Stimulated activated CD4-positive, alpha-beta T cell treated with anti-CD3 and anti-CD28 coated beads, TNF-alpha, amount 100 ng/mL, for 48 hours (primary cell): ENCODE results near the gene BARX1.
"Not testable (repeated sequence)": the region's sequence is repeated elsewhere in the genome, so short reads cannot be mapped to it uniquely, and the experiment has no call there.

ENCODE experiments used
- DNase-seq, 3 donors: peaks; one replicate each; pipeline ENCODE4 v3.0.0-alpha.2; 2020; ENCODE audit warnings: low read depth in 3 of 3

The BARX1 gene

DNA sequence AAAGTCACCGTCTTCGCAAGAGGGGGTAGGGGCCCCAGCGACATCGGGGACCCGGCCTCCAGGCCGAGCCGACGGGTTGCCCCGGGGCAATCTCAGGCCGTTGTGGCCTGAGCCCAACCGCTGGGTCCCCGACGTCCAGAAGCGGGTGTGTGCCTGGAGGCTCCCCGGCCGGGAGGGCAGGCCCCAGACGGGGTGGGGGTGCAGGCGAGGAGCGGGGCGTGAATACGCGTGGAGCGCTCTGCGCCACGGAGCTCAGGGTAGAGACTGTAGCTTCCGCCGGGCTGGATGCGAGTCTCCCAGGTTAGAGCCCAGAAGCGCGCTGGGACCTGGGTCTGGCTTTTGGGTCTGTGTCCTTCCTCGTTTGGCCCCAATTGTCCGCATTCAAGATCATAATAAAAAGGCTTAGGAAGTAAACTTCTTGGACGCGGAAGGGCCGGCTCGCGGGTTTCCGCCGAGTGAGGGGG lies 3.5 kb downstream of the BARX1 start:
- no peak for DNase-seq

DNA sequence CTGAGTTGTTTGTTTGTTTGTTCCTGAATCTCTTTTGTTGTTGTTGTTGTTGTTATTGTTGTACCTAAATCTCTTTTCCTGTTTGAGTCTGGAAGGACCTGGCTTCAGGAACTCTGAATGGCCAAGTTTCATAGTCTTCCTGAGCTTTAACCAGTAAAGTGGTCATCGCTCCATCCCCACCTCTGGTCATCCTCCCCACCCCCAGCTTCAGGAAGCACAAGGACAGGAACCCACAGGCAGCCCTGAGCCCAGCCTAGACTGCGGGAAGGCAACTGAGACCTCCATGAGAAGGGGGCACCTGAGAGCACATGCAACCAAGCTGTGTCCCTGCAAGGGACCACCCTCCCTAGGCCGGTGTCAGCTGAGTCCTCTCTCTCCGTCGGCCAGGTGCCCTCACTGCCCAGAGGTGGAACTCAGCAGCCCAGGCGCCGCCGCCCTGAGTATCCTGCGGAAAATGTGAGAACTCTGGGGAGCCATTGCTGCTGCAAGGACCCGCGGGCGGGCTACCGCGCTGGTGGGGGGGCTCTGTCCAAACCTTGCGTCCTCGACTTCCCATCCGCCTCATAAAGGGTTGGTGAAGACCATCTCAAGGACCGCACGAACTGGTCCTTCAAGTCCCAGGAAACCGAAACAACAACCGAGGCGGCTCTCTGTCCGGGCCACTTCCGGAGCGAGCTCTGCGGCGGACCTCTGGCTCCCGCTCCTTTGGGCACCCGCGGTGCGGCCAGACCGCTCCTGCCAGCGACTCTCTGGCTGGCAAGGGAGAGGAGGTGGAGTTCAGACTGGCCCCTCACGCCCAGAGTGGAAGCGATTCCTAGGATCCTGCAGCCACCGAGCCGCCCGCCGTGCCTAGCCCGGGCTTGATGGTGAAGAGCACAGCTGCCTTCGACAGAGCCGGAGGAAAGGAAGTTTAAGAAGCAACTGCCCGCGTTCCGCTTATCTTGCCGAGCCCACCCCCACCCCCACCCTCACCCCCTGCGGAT lies 4.2 kb downstream of the BARX1 start:
- DNase-seq = no peak

DNA sequence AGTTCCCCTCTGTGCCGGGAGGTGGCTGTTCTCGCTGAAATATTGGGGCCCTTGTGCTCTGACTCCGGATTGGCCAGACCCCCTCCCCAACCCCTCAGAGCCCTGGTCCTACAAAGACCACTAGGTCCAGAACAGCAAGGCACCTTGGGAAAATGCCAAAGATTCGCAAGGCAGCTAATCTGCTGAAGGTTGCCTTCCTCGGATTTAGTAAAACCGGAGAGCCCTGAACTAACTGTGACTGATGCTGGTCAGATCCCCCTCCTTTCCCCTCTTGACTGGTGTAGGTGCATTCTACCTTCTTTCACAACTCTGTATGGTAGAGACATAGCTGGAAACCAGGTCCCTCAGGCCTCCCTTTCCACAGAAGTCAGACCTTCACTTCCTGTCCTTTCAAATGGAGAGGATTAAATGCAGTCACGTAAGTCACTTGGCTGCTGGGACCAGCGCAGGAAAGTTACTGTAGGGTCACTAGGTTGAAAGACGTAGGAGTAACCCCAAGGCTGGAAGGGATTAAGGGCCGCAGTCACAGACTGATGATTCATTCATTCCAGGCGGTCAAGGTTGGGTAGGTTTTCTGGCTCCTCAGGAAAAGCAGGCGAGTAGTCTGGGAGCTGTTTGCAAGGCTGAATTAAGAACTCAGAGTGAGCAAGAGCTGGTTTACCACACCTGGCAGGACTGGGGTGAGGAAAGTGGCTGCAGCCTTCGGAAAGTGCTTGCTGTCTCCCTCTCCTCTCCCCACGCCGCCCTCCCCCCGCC lies 5.3 kb downstream of the BARX1 start:
- no peak for DNase-seq

DNA sequence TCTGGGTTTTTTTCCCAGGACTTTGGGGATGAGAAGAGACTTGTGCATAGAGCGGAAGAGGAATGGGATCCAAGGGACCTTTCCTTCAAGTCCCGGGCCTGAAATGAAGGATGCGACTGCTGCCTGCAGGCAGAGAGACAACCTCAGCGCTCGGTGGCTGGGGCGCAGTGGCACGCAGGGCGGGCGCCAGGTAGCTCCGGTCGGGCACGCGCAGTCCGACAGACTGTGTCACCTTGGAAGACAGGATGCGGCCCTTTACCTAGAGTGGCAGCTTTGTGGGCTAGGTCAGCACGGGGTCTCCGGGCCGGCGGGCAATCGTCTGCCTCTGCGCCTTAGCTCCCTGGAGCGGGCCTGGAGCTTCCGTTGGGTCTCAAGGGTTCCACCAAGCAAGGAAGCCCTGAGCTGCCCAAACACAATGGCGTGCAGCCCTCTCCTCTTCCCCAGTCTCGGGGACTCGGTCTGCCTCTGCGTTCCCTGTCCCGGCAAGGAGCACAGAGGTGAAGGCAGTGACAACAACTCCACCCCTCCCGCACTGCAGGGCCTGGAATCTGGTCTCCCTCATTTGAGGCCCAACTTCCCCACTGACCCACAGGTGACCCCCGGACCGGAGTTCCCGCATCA lies 6.0 kb downstream of the BARX1 start:
- no peak for DNase-seq

DNA sequence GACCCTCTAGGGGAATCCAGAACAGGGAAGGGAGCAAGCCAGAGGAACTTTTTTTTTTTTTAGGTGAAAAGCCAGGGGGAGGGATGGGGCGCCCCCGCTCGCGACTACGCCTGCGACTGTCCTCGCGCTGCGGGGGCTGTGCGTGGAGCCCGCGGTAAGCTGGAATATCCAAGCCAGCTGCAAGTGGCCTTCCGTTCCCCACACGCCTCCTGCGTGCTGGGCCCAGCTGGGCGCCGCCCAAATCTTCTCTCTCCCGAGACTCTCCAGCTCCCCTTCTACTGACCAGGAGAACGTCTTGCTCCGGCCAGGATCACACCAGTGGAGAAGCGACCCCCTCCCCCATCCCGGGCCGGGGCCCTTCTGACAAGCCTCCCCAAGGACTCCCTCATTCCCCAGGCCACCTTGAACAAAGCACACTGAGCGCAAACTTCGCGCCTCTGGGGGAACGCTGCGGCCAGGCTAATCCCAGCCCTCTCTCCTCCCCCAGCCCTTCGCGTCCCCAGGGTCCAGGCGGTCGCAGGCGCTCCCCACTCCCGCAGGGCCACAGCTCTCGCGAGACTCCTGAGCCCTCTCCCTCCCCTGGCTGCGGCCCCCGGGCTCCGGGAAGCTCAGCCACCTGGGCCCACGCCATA lies 6.6 kb downstream of the BARX1 start:
- no peak for DNase-seq

DNA sequence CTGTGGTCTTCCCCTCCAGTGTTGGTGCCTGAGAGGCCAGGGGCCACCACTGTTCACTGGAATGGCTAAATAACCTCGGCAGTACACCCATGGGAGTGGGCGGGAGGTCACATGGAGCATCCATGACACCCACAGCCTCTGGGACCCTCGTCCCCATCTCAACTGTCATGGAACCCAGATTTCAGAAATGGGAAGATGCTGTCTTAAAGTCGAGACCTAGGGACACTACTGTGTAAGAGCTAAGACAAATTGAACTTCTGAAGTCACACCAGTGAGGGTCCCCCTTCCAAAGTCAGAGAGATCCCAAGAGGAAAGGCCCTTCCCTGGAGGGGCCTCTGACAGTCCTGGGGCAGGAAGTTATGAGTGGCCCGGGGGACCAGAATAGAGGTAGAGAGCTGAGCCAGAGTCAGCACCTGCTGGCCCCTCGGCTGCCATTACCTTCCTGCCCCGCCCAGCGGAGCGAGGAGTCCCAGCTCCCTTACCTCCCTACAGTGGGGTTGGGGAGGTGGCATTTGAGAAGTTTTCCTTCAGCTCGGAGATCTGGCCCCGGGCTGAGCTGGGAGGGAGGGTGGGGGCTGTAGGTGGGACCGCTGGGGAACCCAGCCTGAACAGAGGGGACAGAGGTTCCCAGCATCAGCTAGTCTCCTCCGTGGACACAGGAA lies 7.6 kb downstream of the BARX1 start:
- no peak for DNase-seq

DNA sequence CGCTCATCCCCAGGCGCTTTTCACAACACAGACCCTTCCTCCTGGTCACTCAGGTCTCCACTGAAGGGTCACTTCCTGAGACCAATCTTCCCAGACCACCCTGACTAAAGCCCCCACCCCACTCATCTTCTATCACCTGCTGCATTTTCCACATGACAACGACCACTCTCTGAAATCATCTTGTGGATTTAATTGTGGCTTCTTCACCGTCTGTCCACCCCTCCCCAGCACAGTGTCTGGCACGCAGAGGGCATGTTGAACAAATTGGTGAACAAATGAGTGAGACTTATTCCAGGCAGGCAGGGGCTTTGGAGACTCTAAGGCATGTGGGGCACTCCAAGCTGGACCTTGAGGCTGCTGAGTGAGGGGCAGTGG lies 8.8 kb downstream of the BARX1 start:
- DNase-seq = no peak

DNA sequence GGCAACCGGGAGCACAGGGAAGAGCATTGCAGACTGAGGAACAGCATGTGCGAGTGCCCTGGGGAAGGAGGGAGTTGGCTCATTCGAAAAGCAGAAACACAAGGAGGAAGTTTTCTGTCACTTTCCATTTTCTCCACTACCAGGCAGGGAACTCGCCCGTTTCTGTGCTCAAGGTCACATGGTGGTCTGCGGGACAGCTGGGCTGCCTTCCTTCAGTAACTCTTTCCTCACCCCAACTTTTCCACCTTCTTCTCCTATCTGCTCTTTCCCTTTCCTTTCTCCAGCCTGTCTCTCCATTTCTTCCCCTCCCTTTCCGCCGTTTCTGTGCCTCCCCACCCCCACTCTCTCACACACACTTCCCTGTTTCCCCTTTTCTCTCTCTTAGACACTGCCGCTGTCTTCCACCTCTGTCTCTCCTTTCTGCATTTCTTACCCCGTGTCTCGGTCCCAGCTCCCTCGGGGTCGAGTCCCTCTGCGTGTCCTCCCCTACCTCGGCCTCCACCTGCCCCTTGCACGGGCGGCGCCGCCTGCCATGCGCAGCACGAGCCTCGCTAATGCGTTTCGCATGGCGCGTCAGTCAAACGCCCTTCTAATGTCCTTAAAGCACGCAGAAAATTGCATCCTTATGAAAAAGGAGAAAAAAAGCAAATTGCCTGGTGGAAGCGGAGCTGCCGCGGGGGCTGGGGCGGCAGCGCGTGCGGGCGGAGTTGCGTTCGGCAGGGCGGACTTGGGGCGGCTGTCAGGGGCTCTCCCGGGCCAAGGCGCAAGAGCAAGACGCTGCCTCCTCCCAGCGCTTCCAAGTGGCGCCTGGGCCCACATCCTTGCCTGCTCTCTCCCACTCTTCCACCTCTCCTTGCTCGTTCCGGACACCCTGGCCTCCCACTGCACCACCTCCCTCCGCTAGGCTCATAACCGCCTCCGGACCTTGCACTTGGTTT lies 9.5 kb downstream of the BARX1 start:
- no peak for DNase-seq

DNA sequence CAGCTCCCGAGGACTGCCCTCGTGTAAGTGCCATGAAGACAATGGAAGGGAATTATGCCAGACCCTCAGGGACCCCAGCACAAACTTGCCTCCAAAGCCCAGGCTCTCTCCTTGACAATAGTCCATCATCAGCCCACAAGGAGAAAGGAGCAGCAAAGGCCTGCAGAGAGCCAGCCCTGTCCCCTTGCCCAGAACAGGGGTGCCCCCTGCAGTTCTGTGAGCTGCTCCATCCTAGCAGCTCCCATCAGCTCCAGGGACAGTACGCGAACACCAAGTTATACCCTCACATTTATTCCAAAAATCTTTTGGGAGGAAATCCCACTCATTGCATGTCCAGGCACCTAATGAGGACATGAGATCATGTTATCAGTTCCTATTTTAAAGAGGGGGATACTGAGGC lies 11.1 kb downstream of the BARX1 start:
- DNase-seq = no peak

DNA sequence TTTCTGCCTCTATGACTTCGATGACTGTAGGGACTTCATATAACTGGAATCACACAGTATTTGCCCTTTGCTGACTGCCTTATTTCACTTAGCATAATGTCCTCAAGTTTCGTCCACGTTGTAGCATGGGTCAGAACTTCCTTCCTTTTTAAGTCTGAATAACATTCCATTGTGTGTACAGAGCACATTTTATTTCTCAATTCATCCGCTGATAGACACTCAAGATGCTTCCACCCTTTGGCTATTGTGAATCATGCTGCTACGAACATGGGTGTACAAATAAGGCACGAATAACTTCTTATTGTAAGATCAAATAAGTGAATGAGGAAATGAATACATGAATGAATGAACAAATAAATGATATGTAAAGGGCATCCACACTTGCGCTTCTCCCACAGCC lies 13.0 kb downstream of the BARX1 start:
- DNase-seq = no peak

DNA sequence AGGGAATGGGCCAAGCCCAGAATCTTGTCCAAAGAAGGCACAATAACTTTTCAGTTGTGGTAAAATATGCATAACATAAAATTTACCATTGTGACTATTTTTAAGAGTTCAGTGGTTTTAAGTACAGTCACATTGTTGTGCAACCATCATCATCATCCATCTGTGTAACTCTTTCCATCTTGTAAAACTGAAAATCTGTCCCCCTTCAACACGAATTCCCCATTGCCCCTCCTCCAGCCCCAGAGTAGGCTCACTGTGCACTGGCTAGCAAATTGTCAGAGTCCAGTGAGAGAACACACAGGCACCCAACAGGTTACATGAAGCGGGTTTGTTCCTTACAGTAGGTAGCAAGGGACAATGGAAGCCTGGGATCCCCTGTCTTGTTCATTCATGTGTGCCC lies 13.7 kb downstream of the BARX1 start:
- DNase-seq = no peak

DNA sequence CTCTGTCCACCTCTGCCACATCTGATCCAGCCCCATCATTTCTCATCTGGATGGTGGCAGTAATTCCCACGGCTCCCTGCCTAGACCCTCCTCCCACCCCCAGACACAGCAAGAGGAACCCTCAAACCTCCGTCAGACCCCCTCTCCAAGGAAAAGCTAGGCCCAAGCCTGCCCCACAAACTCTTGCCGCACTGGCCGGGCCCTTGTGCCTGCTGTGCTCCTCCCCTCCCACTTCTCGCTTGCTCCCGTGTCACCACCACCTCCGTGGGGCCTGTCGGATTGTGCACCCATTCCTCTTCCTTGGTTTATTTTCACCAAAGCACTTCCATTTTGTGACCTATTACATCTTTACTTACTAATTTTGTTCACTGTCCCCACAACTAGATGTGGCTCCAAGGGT lies 14.2 kb downstream of the BARX1 start:
- no peak for DNase-seq

DNA sequence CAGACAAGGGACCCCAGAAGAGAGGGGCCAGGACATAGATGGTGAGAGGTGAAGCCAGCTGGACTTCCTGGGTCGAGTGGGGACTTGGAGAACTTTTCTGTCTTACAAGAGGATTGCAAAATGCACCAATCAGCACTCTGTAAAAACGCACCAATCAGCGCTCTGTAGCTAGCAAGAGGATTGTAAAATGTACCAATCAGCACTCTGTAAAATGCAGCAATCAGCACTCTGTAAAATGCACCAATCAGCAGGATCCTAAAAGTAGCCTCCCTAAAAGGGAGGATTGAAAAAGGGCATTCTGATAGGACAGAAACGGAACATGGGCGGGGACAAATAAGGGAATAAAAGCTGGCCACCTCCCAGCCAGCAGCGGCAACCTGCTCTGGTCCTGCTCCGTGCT lies 15.6 kb downstream of the BARX1 start:
- not testable (repeated sequence) for DNase-seq

DNA sequence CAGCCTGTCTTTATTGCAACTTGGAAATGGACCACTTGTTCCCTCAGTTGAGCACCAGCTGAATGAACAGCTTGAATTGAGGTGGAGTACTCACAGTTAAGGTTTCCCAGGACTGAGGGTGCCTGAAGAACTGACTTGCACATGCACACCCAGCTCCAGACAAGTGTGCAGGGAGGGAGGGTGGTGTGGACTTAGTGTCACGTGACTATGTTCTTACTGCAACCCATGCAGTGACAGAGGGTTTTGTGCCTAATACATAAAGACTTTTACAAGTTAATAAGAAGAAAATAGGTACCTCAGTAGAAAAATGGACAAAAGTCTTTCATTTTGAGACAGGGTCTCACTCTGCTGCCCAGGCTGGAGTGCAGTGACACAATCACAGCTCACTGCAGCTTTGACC lies 18.0 kb downstream of the BARX1 start:
- no peak for DNase-seq

DNA sequence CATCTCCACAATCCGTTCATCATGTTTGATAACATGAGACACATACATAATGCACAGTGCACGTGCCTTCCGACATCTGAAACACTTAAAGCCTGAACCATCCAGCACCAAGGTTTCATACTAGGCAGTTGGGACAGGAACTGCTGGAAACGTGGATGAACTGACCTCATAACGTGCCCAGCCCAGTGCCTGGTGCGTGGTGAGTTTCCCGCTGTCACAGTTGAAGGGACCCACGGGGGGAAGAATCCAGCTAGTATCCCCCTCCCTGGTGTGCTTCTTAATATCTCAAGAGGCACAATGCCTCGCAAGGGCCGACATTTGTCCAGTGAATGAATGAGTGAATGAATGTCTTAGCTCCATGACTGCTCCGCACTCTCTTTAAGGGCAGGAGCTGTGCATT lies 23.2 kb downstream of the BARX1 start:
- no peak for DNase-seq

DNA sequence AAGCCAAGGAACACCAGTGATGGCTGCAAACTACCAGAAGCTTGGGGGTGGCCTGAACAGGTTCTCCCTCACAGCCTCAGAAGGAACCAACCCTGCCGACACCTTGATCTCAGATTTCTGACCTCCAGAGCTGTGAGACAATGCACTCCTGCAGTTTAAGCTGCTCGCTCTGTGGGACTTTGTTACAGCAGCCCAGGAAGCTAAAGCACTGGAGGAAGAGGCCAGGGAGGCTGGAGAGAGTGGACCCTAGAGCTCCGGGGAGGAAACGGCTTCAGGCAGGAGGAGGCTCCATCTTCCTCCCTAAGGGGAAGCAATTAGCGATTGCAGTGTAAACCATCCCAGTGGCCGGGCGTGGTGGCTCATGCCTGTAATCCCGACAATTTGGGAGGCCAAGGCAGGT lies 25.1 kb downstream of the BARX1 start:
- no peak for DNase-seq

DNA sequence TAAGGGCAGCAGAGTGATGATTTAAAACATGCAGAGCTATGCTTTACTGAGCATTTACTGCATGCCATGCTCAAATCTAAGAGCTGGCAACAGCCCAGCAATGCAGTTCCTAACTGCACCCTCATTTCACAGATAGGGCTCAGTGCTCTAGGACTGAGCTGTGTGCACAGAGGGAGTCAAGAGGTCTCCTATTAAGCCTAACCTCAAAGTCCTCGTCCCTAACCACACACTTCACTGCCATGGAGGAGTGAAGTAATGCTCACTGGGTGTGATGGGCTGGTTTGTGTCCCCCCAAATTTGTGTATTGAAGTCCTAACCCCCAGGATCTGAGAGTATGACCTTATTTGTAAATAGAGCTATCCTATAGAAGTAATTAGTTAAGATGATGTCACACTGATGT lies 25.9 kb downstream of the BARX1 start:
- DNase-seq = no peak

DNA sequence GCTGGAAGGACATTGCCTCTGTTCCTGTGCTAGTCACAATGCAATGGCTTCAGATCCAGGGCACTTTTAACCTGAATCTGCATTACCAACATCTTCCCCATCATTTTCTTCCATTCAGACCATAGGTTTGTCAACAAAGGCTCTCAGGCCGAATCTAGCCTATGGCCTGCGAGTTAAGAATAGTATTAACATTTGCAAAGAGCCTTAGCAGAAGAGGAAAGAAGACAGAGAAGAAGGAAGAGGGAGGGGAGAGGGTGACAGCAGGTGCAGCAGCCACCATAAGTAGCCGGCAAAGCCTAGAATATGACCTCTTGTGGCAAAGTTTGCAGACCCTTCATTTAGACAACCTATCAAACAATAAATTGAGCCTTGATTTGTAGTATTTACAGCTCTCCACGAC lies 32.6 kb downstream of the BARX1 start:
- DNase-seq = no peak

DNA sequence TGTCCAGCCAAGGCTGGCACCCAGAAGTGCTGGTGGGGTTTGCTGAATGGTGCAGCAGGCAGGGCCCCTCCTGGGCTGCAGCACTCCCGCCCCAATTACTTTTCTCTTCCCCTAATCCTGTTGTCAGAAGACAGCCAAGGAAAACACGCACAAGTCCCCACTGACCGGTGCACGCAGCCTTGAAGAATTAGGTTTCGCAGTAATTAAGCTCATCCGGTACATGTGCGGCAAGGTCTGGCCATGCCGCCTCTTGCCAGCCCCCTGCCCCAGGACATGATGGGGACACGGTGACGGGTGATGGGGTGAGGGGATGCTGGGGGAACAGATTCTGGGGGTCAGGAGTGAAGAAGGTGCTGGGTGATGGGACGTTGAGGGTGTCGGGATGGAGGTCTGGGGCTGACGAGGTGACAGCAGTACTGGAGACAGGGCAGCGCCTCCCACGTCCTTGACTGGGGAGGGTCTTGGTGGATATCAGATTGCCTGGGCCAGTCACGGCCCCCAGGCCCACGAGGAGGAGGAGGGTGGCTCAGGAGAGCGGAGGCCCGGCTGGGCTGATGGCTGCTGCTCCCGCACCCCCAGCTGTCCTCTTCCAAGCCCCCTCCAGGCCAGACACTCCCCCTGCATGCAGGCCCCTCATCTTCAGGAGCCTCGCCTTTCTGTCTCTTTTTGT lies 34.9 kb downstream of the BARX1 start:
- DNase-seq = no peak

DNA sequence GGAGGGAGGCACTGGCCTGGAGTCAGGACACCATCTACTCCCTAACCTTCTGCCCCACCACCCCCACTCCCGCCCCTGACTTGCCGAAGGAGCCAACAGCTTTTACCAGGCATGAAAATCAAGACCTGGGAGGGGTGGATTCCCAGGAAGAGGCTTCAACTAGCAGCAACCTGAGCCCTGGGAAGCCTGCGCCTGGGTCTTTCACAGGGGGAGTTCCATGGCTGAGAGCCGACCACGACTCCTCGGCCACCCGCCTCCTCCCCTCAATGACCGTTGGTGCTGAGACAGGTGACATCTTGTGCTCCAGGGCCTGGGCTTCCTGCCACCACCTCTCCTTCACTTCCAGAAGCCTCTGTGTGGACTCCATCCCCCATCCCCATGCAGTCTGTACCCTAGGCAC lies 37.1 kb downstream of the BARX1 start:
- DNase-seq = no peak
